IMR-90 (cell line): ENCODE measurements around the gene DOLPP1.

ENCODE experiments used
- BHLHE40 ChIP-seq: fragments of 150-350 bp; IDR thresholded peaks from 2 replicates; pipeline ENCODE4 v1.6.1; 2016; ENCODE audit warnings: mild to moderate bottlenecking, low read depth, low read length
- CEBPB ChIP-seq: IDR thresholded peaks from 2 replicates; pipeline ENCODE4 v1.6.1; 2012; ENCODE audit warnings: low read depth, low read length, improper control_type of control experiment
- CHD1 ChIP-seq: IDR thresholded peaks from 2 replicates; pipeline ENCODE4 v1.6.1; 2012; ENCODE audit warnings: low read depth, low read length, improper control_type of control experiment
- MAZ ChIP-seq: IDR thresholded peaks from 2 replicates; pipeline ENCODE4 v1.6.1; 2012; ENCODE audit warnings: low read depth, mild to moderate bottlenecking, low read length, improper control_type of control experiment, moderate library complexity, borderline replicate concordance
- MXI1 ChIP-seq: IDR thresholded peaks from 2 replicates; pipeline ENCODE4 v1.6.1; 2012; ENCODE audit warnings: low read depth, mild to moderate bottlenecking, low read length, moderate library complexity, borderline replicate concordance
- POLR2A ChIP-seq: IDR thresholded peaks from 2 replicates; pipeline ENCODE4 v1.6.1; 2012; ENCODE audit warnings: mild to moderate bottlenecking, low read depth, low read length
- RAD21 ChIP-seq: IDR thresholded peaks from 2 replicates; pipeline ENCODE4 v1.6.1; 2012; ENCODE audit warnings: low read length, improper control_type of control experiment
- RFX5 ChIP-seq: IDR thresholded peaks from 2 replicates; pipeline ENCODE4 v1.8.0; 2012; ENCODE audit warnings: low read depth, mild to moderate bottlenecking, low read length, moderate library complexity
- SMC3 ChIP-seq: fragments of 150-350 bp; IDR thresholded peaks from 2 replicates; pipeline ENCODE4 v1.6.1; 2016; ENCODE audit warnings: low read depth, mild to moderate bottlenecking, antibody characterized with exemption, low read length, moderate library complexity
- TF ChIP-seq, protein P1 (sequence below): conservative IDR thresholded peaks from 2 replicates; pipeline ENCODE4 v1.5.1; 2012; ENCODE audit warnings: mild to moderate bottlenecking, low read depth, low read length, improper control_type of control experiment
- TF ChIP-seq, protein P2 (sequence below): fragments of 150-350 bp; IDR thresholded peaks from 2 replicates; pipeline ENCODE4 v1.6.1; 2016; ENCODE audit warnings: low read depth, mild to moderate bottlenecking, low read length, moderate library complexity, borderline replicate concordance

GRCh38 chr9:129138476-129139232, 57.7 kb downstream of the DOLPP1 start:
- no peak for TF ChIP-seq SMC3
- no peak for TF ChIP-seq CEBPB
- TF ChIP-seq, protein P1, sequence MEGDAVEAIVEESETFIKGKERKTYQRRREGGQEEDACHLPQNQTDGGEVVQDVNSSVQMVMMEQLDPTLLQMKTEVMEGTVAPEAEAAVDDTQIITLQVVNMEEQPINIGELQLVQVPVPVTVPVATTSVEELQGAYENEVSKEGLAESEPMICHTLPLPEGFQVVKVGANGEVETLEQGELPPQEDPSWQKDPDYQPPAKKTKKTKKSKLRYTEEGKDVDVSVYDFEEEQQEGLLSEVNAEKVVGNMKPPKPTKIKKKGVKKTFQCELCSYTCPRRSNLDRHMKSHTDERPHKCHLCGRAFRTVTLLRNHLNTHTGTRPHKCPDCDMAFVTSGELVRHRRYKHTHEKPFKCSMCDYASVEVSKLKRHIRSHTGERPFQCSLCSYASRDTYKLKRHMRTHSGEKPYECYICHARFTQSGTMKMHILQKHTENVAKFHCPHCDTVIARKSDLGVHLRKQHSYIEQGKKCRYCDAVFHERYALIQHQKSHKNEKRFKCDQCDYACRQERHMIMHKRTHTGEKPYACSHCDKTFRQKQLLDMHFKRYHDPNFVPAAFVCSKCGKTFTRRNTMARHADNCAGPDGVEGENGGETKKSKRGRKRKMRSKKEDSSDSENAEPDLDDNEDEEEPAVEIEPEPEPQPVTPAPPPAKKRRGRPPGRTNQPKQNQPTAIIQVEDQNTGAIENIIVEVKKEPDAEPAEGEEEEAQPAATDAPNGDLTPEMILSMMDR: no peak
- TF ChIP-seq POLR2A: no peak
- no peak for TF ChIP-seq RAD21
- no peak for TF ChIP-seq RFX5
- no peak for TF ChIP-seq MXI1
- TF ChIP-seq, protein P2, sequence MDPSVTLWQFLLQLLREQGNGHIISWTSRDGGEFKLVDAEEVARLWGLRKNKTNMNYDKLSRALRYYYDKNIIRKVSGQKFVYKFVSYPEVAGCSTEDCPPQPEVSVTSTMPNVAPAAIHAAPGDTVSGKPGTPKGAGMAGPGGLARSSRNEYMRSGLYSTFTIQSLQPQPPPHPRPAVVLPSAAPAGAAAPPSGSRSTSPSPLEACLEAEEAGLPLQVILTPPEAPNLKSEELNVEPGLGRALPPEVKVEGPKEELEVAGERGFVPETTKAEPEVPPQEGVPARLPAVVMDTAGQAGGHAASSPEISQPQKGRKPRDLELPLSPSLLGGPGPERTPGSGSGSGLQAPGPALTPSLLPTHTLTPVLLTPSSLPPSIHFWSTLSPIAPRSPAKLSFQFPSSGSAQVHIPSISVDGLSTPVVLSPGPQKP: no peak
- no peak for TF ChIP-seq MAZ
- no peak for TF ChIP-seq CHD1
- TF ChIP-seq BHLHE40: no peak
